T47D (cell line): Measurements from ENCODE around the gene PCNT.
A peak's percentile ranks its signal among the peaks of the same experiment; 100 is the strongest.

Experiments
- DNase-seq, 2 experiments: peaks; one replicate each; pipeline versions ENCODE4 v3.0.0 to v3.0.0-alpha.2; 2011 to 2012; ENCODE audit warnings: low read depth in 1 of 2, low spot score in 1 of 2
- JUND ChIP-seq: IDR thresholded peaks from 2 replicates; pipeline ENCODE4 v1.6.1; 2012; ENCODE audit warnings: low read depth
- in situ Hi-C: cut with HindIII; loops from 2 replicates; pipeline ENCODE4 v1.10.0; 2016; ENCODE audit warnings: low sequenced_read_pairs, low pct_unique_long_range_greater_than_20kb

The PCNT gene

DNA sequence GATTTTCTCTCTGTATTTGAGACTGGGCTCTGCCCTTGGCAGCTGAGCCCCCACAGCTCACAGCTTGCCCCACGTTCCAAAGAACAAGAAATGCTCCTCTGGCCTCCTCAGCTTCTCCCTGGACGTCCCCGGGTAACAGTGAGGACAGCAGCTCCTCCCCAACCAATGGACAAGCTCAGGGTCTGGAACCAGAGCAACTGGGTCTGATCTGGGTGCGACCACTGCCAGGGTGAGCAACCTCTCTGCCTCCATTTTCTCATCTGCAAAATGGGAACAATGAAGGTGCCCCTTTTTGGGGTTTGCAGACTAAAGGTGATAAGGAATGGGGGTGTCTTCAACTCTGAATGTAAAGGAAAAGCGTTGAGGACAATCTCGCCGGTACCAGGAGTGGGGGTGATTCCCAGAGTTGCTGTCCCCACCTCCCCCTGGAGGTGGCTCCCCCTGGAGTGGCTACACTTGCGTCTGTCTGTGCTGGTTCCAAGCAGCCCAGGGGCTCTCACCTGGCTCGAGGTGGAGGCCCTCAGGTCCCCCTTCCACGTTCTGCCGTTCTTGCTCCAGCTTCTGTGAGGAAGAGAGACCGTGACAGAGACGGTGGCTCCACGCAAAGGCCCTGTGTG, 7.1 kb upstream of the PCNT start:
- no peak for DNase-seq
- no peak for TF ChIP-seq JUND

DNA sequence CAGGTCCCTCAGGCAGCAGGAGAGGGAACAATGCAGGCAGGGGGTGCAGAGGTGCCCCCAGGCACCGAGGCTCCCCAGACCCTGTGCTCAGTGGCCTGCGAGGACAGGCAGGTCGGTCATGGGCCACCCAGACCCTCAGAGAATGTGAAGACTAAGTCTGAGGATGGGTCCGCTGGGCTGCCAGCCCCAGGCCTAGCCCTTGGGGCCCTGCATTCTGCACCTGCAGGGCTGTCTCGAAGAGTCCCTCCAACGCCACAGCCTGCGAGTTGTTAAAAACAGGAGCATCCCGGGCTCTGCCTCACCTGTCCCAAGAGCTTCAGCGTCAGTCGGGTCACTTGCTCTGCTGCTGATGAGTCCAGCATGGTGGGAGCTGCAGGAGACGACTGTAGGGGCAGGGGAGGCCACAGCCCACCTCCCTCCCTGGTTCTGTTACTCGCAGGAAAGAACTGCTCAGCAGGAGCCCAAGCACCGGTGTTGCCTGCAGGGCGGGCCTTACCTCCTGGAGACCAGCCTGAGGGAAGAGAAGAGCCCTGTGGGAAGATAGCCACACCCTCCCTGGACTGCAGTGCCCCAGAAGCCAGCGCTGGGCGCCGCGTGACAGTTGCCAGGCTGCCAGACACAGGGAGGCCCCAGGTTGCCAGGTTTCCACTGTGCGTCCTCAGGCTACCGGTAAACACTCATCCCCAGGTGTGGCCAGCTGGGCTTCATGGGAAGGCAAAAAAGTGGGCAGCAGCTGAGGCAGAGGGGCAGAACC, 6.1 kb upstream of the PCNT start:
- peak in 1 of 2 experiments; percentile 65 for DNase-seq
- in situ Hi-C loops: no loop called here
- no peak for TF ChIP-seq JUND

More for the DNA sequence above, 7.1 kb upstream of the PCNT start:
- in situ Hi-C loops: no loop called here

DNA sequence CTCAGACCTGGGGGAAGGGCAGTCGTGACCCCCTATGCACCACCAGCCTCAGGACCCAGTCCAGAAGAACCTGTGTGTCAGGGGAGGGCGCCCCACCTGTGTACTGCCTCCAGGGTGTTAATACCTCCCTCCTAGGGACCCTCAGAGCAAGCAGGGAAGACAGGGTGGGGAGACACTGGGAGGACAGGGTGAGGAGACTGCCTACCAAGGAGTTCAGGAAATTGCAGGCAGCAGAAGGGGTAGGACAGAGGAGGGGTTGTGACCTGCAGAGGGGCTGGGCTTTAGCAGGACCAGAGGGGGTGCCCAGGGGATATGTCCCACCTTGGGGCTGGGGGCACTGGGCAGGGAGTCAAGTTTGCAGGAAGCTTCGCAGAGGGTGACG, 5.5 kb upstream of the PCNT start:
- in situ Hi-C loops: no loop called here
- no peak for TF ChIP-seq JUND
- DNase-seq: no peak

DNA sequence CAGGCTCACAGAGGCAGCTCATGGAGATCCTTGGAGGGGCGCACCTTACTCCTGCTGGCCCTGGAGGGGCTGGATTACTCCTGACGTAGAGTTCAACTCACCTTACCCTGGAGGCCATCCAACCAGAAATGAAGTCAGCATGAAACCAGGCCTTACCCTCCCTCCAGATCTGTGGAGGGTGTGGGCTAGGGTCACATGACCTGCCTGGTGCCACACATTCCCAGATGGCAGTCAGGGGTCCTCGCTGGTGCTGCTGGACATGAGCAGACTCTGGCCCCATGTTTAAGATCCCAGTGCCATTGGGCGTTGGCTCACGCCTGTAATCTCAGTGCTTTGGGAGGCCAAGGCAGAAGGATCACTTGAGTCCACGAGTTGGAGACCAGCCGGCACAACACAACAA, 4.8 kb upstream of the PCNT start:
- in situ Hi-C loops: no loop called here
- no peak for DNase-seq
- TF ChIP-seq JUND: no peak

DNA sequence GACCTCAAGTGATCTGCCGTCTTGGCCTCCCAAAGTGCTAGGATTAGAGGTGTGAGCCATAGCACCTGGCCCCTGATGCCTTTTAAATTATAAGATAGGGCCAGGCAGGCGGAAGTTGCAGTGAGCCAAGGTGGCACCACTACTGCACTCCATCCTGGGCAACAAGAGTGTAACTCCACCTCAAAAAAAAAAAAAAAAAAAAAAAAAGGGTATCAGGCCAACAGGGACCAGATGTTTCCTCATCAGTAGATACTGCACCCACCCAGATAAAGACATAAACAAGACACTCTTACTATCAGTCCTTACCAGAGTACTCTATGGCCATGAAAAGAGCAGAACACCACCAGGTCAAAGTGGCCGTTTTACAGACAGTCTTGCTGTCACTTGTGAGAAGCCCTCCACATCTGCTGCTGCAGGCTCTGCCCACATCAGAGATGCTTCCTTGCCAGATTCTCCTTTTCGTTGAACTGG, 3.6 kb upstream of the PCNT start:
- DNase-seq: no peak
- no peak for TF ChIP-seq JUND
- in situ Hi-C loops: no loop called here

DNA sequence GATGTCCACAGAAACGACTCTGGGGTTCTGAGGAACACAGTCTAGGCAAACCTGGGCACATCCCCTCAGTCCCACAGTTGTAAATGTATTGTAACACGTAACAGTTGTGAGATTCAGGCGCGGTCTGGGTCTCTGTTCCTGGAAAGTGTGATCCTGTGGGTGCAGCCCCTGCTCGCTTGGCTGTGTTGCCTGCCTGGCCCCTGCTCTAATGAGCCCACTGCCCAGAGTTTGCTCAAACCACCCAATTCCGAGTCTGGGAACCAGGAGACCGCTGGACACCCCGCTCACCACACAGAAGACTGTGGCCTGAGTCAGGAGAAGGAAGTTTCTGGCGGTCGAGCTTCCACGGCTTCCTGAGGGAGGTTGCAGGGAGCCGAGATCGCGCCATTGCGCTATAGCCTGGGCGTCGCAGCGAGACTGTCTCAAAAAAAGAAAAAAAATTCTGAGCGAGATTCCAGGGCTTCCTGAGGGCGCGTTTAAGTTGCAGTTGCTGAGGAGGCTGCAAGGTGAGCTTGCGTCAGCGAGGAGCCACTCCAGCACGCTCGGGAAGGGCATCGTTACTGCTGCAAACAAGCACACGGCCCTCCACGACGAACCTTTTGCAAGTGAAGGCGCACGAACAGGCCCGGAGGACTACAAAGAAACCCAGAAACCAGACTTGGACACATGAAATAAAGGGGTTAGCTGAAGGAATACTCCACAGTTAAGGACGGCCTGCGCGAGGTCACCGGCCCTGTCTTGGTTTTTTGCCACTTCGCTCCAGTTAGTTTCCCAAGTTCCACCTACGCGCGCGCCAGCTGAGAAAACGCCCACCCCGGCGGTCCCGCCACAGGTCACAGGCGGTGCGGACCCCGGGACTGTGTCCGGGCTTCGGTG, 1.4 kb upstream of the PCNT start:
- DNase-seq: peak in 1 of 2 experiments; percentile 28
- TF ChIP-seq JUND: no peak
- in situ Hi-C loops: no loop called here

DNA sequence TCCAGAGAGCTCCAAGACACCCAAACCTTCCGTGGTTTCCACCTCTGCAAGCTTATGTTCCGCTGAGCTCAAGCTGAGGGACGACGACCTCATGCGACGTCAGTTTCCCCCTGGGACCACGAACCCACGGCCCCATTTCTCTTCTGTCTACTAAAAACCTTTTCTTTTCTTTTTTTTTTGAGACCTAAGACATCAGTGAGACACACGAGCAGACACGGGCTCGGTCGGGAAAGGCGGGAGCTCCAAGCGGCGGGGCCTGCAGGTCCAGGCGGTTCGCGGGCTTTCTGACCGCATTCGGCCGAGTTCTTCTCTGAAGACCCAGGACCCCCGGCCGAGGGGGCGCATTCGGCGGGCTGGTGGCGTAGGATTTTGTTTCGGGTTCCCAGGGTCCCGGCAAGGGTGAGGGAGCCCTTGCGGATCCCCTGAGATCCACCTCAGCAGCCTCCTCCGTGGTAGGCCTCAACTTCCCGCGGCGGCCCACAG, 688 bp upstream of the PCNT start:
- DNase-seq: no peak
- TF ChIP-seq JUND: no peak
- in situ Hi-C loops: no loop called here

DNA sequence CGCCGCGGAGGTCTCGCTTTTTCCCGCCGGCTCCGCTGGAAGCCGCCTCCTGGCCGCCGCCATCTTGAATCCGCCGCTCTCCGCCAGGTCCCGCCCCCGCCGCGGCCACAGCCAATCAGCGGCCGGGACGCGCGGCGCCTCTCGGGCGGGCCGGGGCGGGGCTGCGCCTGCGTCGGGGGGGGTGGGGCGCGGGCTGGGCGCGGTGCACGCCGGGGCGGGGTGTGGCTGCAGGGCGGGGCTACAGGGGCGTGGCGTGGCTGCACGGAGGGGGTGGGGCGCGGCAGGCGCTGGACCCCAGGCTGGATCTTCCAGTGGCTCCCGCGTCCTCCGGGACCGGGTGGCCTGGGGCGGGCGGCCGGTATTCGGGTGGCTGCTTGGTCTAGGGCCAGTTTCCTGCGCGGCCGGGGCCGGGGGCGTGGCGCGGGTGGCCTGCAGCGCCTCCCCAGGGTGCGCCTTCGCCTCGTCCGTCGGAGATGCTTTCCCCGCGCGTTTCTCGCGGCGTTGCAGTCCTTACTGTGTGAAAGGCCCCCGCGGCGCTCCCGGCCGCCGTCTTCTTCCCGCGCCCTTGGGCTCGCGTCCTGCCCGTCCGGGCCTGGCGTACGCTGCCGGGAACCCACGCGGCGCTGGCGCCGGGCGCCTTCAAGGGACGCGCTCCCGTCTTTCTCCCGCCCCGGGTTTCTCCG, 575 bp downstream of the PCNT start:
- peak; percentile 86 to 90 for DNase-seq
- in situ Hi-C loops: no loop called here
- no peak for TF ChIP-seq JUND

DNA sequence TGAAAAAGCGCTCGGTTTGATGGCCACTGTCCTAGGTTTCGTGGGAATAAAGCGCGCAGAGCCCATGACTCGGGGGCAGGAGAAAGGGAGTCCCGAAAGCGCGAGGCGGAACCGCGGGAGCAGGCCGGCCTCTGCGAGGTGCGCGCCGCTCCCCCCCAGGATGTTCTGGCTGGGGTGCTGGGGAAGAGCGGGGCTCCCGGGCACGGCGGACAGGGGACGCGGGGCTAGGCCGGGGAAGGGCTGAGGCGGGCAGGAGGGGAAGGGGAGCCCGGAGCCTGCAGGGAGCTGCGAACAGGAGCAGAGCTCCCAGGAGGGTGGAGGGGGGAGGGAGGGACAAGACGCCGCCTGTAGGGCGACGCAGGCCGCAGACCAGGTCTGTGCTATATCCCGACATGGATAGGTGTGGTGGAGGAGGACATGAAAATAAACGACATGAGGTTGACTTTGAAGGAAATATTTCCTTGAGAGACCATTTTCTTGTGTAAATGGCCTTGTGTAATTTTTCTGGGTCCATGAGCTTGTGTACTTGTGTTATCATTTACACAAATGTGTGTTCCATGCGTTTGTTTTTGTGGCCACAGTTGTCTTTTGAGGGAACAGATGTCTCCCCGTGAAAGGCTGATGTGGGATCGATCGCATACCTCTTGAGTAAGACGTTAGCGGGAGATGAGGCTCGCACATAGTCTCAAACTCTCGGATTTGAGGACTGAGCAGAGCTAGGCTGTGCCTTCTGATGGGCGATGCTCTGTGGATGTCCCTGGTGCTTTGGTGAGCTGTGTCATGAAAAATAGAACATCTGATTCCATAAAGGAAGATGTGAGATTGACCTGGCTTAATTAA, 1.3 kb downstream of the PCNT start:
- in situ Hi-C loops: no loop called here
- TF ChIP-seq JUND: no peak

DNA sequence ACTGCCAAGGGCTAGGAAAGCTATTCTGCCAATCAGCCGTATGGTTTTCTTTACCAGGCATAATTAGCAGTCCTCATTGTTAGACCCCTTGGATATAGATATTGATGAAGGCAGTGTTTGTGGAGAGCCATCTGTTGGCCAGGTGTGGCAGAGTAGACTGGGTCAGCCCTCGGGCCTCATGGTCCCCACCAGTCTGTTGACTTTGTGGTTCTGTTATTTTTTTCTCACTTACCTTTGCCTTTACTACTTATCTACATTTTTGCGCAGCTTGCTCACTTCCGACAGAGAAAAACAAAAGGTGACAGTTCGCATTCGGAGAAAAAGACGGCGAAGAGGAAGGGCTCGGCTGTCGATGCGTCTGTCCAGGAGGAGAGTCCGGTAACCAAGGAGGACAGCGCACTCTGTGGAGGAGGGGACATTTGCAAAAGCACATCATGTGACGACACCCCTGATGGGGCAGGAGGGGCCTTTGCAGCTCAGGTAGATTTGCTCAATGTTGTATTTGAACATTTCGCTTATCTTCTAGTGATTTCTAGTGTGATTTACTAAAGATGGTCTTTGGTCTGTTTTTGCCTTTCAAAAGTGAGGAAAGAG, 2.3 kb downstream of the PCNT start:
- DNase-seq: peak in 1 of 2 experiments; percentile 39
- in situ Hi-C loops: no loop called here
- TF ChIP-seq JUND: no peak

More for the DNA sequence above, 1.3 kb downstream of the PCNT start:
- DNase-seq: peak; percentile 70 to 79

DNA sequence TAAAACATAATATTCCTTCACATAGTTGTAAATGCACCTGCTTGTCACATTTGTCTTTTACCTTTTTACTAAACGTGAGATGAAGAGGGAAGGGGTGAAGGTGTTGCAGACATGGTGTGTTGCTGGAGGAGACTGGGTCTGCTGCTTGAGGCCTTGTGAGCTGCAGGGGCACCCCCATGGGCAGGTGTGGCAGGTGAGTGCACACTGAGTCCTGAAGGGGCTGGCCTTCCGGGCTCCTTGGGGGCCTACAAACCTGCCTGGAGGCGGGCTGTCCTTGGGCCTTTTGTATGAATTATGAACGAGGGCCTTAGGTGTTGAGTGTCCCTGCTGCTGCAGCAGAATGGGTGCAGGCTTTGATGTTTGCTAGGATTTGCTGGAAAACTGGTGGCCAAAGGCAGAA, 3.8 kb downstream of the PCNT start:
- DNase-seq: no peak
- in situ Hi-C loops: no loop called here
- TF ChIP-seq JUND: no peak
